Measurements from ENCODE around the gene SIPA1L3.

DNA sequence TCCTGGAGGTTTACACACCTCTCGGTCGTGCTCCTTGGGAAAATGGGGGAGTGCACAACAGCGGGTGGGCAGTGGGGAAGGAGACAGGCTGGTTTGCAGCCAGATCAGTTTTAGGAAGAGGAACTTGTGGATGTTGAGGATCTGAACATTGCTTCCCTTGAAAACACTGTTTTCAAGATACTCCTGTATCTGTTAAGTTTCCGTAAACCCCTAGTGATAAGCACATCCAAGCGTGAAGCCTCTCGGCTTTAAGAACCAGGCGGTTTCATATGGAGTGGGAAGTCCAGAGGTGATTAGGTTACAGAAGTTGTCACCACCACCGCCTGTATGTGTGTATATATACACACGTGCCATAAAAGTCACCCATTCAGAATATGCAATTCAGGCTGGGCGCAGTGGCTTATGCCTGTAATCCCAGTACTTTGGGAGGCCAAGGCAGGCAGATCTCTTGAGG lies 47.4 kb downstream of the SIPA1L3 start:
- TF ChIP-seq, protein P1, sequence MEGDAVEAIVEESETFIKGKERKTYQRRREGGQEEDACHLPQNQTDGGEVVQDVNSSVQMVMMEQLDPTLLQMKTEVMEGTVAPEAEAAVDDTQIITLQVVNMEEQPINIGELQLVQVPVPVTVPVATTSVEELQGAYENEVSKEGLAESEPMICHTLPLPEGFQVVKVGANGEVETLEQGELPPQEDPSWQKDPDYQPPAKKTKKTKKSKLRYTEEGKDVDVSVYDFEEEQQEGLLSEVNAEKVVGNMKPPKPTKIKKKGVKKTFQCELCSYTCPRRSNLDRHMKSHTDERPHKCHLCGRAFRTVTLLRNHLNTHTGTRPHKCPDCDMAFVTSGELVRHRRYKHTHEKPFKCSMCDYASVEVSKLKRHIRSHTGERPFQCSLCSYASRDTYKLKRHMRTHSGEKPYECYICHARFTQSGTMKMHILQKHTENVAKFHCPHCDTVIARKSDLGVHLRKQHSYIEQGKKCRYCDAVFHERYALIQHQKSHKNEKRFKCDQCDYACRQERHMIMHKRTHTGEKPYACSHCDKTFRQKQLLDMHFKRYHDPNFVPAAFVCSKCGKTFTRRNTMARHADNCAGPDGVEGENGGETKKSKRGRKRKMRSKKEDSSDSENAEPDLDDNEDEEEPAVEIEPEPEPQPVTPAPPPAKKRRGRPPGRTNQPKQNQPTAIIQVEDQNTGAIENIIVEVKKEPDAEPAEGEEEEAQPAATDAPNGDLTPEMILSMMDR (conservative IDR thresholded peaks at IDR 0.05; ENCODE audit: low read depth, low read length) = no peak
- no peak for TF ChIP-seq EZH2 (IDR thresholded peaks at IDR 0.05; ENCODE audit: borderline replicate concordance, low read depth, low read length, poor library complexity, severe bottlenecking)

All from A673 (cell line).